Measurements from ENCODE around the gene CEACAM19.

DNA sequence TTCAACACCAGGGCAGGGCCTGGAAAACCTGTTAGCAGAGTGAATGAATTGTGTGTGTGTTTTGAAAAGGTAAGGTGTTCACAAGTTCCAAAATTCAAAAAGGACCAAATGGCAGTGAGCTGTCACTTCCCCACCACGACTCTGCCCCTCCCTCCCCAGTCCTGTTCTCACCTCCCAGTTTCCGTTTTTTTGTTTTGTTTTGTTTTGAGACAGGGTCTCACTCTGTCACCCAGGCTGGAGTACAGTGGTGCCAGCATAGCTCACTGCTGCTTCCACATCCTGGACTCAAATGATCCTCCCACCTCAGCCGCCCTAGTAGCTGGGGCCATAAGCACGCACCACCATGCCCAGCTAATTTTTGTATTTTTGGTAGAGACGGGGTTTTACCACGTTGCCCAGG, 56.9 kb downstream of the CEACAM19 start:
- TF ChIP-seq RBBP5 (conservative IDR thresholded peaks at IDR 0.05), result no peak
- TF ChIP-seq ZSCAN29 (IDR thresholded peaks at IDR 0.05), result no peak
- TF ChIP-seq, protein P1, sequence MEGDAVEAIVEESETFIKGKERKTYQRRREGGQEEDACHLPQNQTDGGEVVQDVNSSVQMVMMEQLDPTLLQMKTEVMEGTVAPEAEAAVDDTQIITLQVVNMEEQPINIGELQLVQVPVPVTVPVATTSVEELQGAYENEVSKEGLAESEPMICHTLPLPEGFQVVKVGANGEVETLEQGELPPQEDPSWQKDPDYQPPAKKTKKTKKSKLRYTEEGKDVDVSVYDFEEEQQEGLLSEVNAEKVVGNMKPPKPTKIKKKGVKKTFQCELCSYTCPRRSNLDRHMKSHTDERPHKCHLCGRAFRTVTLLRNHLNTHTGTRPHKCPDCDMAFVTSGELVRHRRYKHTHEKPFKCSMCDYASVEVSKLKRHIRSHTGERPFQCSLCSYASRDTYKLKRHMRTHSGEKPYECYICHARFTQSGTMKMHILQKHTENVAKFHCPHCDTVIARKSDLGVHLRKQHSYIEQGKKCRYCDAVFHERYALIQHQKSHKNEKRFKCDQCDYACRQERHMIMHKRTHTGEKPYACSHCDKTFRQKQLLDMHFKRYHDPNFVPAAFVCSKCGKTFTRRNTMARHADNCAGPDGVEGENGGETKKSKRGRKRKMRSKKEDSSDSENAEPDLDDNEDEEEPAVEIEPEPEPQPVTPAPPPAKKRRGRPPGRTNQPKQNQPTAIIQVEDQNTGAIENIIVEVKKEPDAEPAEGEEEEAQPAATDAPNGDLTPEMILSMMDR (IDR thresholded peaks at IDR 0.05 in 2 of 3, conservative IDR thresholded peaks at IDR 0.05 in 1 of 3; ENCODE audit: control insufficient read depth in 2 of 3, extremely low read depth in 1 of 3, insufficient read depth in 1 of 3, low read depth in 3 of 3, low read length in 3 of 3), result no peak
- TF ChIP-seq BHLHE40 (IDR thresholded peaks at IDR 0.05; ENCODE audit: borderline replicate concordance in 1 of 2, low read depth in 2 of 2, low read length in 1 of 2), result no peak
- TF ChIP-seq, protein P2, sequence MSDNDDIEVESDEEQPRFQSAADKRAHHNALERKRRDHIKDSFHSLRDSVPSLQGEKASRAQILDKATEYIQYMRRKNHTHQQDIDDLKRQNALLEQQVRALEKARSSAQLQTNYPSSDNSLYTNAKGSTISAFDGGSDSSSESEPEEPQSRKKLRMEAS (IDR thresholded peaks at IDR 0.05; ENCODE audit: low read depth, low read length), result no peak
- TF ChIP-seq NFXL1 (IDR thresholded peaks at IDR 0.05; ENCODE audit: borderline replicate concordance), result no peak
- TF ChIP-seq POLR2AphosphoS5 (IDR thresholded peaks at IDR 0.05; ENCODE audit: low read length), result no peak
